GM12801 (cell line): Measurements from ENCODE around the gene TAMM41.

Experiments
- TF ChIP-seq, protein P1 (sequence below): IDR thresholded peaks from one replicate; pipeline ENCODE4 v1.5.1; 2011; ENCODE audit warnings: control low read depth; ENCODE audit not compliant: insufficient read length; ENCODE audit errors: extremely low read depth

Gene TAMM41

DNA sequence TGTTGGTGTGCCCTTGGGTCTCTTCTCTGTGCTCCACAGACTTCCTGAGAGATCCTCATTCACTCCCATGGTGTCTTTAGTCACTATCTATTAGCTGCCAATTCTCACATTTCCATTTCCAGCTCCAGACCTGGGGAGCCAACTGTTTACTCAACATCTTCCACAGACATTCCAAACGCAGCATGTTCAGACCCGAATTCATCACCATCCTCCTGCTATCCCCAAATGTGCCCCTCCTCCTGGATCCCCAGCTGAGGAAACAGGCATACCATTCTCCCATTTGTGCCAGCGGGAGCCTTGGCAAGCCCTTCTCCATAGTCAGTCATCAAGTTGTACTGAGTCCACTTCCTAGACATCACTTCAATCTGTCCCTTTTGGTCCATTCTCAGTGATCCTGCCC is 67.1 kb downstream of the TAMM41 start:
- TF ChIP-seq, protein P1, sequence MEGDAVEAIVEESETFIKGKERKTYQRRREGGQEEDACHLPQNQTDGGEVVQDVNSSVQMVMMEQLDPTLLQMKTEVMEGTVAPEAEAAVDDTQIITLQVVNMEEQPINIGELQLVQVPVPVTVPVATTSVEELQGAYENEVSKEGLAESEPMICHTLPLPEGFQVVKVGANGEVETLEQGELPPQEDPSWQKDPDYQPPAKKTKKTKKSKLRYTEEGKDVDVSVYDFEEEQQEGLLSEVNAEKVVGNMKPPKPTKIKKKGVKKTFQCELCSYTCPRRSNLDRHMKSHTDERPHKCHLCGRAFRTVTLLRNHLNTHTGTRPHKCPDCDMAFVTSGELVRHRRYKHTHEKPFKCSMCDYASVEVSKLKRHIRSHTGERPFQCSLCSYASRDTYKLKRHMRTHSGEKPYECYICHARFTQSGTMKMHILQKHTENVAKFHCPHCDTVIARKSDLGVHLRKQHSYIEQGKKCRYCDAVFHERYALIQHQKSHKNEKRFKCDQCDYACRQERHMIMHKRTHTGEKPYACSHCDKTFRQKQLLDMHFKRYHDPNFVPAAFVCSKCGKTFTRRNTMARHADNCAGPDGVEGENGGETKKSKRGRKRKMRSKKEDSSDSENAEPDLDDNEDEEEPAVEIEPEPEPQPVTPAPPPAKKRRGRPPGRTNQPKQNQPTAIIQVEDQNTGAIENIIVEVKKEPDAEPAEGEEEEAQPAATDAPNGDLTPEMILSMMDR: no peak

DNA sequence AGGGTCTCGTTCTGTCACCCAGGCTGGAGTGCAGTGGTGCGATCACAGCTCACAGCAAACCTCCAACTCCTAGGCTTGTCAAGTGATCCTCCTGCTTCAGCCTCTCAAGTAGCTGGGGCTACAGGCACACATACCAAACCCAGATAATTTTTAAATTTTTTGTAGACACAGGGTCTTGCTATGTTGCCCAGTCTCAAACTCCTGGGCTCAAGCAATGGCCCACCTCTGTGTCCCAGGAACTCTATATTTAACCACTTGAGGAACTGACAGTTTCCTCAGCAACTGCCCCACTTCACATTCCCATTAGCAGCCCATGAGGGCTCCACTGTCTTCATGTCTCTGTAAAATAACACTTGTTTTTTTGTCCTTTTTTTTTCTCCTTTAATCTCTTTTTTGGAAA is 68.4 kb downstream of the TAMM41 start:
- TF ChIP-seq, protein P1: no peak

DNA sequence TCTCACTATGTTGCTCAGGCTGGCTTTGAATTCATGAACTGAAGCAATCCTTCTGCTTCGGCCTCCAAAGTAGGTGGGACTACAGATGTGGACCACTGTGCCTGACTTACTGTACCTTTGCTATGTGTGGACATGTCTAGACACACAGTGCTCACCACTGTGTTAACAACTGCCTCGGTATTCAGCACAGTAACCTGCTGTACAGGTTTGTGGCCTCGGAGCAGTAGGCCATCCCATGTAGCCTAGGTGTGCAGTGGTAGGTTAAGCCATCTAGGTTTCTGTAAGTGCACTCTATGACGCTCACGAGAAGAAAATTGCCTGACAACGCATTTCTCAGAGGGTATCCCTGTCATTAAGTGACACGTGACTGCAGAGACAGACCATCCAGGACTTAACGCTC is 70.3 kb downstream of the TAMM41 start:
- TF ChIP-seq, protein P1: no peak

DNA sequence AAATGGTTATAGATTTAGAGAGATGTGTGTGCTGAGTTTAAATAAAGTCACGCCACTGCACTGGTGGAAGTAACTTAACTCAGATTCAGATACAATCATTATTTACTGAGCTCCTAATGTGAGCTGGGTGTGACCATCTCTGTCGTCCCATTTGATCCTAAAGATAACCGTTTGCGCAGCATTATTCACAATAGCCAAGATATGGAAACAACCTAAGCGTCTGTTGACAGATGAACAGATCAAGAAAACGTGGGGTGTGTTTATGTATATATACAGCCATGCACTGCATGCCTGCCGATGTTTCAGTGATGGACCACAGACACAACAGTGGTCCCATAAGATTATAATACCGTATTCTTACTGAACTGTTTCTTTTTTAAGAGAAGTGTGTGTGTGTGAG is 71.2 kb downstream of the TAMM41 start:
- TF ChIP-seq, protein P1: no peak

DNA sequence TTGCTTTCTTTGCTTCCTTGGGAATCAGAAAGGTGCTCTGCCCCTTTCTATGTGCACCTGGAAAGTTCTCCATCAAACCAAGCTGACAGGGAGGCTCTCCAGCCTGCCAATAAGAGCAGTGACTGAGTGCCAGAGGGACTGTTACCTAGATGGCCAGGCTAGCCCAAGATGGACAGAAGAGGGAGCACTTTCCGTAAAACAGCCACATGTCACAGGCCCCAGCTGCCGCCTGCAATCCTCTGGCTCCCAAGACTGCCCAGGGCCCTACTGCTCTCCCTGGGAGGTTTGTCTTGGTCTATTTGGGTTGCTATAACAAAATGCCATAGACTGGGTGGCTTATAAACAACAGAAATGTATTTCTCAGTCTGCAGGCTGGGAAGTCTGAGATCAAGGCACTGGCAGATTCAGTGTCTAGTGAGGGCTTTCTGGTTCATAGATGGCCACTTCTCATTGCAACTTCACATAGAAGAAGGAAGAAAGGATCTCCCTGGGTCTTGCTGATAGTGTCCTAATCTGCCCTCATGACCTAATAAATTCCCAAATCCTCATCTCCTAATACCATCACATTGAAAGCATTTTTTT is 72.3 kb downstream of the TAMM41 start:
- TF ChIP-seq, protein P1: no peak

DNA sequence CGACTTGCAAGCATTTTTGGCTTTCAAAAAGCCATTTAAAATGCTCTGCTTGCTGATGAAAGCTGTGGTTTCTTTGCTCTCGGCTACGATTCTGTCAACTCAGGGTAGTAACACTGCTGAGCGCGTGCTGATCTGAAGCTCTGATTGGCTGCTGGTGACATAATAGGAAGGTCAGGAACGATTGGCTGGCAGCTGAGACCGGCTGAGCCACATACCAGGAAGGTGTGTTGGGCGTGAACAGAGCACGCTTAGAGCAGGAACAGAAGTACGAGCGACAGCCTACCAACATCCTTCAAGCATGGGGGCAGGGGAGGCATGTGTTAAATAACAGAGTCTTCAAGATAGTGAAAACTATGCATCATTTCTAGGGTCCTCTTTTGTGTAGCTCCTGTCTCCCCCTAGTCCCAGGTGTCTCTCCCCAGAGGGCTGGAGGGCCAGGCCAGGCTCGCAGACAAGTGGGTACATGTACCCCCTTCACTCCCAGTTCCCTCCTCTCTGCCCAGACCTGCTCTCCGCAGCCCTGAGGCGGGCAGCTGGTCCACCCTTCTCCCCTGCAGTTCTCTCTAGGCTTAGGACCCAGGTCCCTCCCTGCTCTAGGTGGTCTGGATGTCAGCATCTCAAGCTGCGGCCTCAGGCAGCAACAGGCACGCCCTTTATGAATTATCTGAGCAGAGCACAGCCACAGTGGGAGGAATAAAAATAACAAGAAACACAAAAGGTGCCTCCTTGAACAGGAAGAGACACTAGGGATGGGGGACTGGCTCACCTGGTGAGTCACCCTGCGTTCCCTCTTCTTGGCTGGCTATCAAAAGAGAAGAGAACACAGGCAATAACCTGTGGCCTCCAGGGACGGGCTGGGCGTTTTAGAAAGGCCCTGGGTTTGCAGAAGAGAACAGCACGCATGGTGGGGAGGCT is 76.0 kb downstream of the TAMM41 start:
- TF ChIP-seq, protein P1: no peak

DNA sequence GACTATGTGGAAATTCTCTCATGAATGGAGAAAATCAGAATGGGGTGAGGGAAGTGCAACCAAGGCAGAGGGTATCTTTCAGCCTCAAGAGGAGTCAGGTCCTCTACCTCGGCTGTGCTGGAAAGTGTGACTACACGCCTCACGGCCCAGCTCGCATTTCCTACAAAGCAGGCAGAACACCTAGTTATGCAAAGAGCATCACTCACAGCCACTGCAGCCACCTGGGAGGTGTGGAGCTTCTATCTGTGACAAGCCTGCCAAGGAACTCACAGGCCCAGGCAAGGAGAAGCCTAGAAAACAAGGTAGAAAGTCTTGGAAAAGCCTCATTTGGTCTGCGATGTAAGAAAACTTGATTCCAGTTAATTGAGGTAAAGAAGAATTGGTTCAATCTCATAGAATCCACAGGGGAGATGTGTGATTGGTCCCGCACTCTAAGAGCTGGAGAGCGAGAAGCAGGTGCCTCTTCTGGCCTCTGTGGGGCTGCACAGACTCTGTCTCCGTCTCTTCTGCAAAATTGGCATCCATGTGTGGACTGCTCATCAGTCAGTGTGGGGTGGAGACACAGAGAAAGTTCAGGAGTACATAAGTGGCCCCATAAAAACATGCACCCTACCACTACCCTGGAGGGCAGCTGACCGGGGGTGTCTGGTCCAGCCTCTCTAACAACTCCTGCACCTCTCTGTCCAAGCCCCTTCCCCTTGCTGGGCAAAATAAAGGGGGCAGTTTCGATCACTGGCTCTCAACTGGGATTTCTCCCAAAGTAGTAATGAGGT is 76.8 kb downstream of the TAMM41 start:
- TF ChIP-seq, protein P1: no peak
